B cell (primary cell): ENCODE data around the gene QSOX1. TPM values are rescaled to one million over a fixed set of nuclear protein-coding genes. Genes with fewer than 3 reads are reported as not detected.

ENCODE experiments used
- ATAC-seq: fragments of 200-7000 bp; cut with Tn5 transposase; one replicate; pipeline ENCODE4 v1.10.0; 2021; ENCODE audit warnings: low read depth, mild to moderate bottlenecking, moderate number of reproducible peaks, moderate library complexity
- CTCF ChIA-PET: fragments of 350-600 bp; sonication (Branson Sonifier 250); formaldehyde crosslinking; loops from one replicate; lab custom pipeline; 2021; ENCODE audit warnings: antibody characterized with exemption, inconsistent platforms; lab: Charles Lee
- POLR2A ChIA-PET: fragments of 350-600 bp; sonication (Branson Sonifier 250); formaldehyde crosslinking; loops from one replicate; lab custom pipeline; 2021; ENCODE audit warnings: antibody characterized with exemption; lab: Charles Lee
- DNase-seq: peaks from one replicate; pipeline ENCODE4 v3.0.0; 2013
- H2AFZ ChIP-seq: 2 replicates; pipeline ENCODE4 v1.6.1; 2012; ENCODE audit warnings: mild to moderate bottlenecking, low read depth, low read length; ENCODE audit not compliant: insufficient read depth, poor library complexity, severe bottlenecking
- H3K27ac ChIP-seq, 2 donors: 1 replicate in 1 of 2; 2 replicates in 1 of 2; pipeline ENCODE4 v1.5.1; 2012 to 2013; ENCODE audit warnings: low read length in 2 of 2, mild to moderate bottlenecking in 2 of 2, moderate library complexity in 1 of 2
- H3K27me3 ChIP-seq, 4 experiments: fragments of 200-600 bp in 1 of 4; sonication (generic) in 1 of 4; replicated peaks in 1 of 4; 1 replicate in 2 of 4; 2 replicates in 2 of 4; pipeline versions ENCODE4 v1.6.1 to v1.7.0; 2013 to 2016; ENCODE audit warnings: low read length in 3 of 4, mild to moderate bottlenecking in 2 of 4, mixed read lengths in 1 of 4, moderate library complexity in 1 of 4; ENCODE audit not compliant: insufficient read depth in 4 of 4, control insufficient read depth in 3 of 4; ENCODE audit errors: control extremely low read depth in 1 of 4
- H3K36me3 ChIP-seq, 2 experiments: replicated peaks in 1 of 2; 1 replicate in 1 of 2; 2 replicates in 1 of 2; pipeline versions ENCODE4 v1.6.1 to v1.7.1; 2013; ENCODE audit warnings: low read length in 1 of 2; ENCODE audit not compliant: insufficient read depth in 2 of 2, control insufficient read depth in 1 of 2; ENCODE audit errors: control extremely low read depth in 1 of 2, extremely low read depth in 1 of 2
- H3K4me1 ChIP-seq, 2 donors: fragments of 200-600 bp in 1 of 2; sonication (generic) in 1 of 2; 1 replicate in 1 of 2; 2 replicates in 1 of 2; pipeline versions ENCODE4 v1.5.1 to v1.6.1; 2013 to 2017; ENCODE audit warnings: low read length in 2 of 2; ENCODE audit not compliant: control insufficient read depth in 2 of 2, insufficient read depth in 2 of 2
- H3K4me2 ChIP-seq: replicated peaks from 2 replicates; pipeline ENCODE3; 2012; ENCODE audit warnings: mild to moderate bottlenecking, low read depth, low read length; ENCODE audit not compliant: poor library complexity, severe bottlenecking
- H3K4me3 ChIP-seq, 5 experiments: fragments of 200-600 bp in 1 of 5; sonication (generic) in 1 of 5; 1 replicate in 3 of 5; 2 replicates in 2 of 5; pipeline versions ENCODE4 v1.5.1 to v1.7.0; 2011 to 2016; ENCODE audit warnings: low read length in 4 of 5, mild to moderate bottlenecking in 4 of 5, low read depth in 2 of 5, control low read depth in 1 of 5, moderate library complexity in 1 of 5; ENCODE audit not compliant: insufficient read depth in 1 of 5; ENCODE audit errors: control extremely low read depth in 1 of 5, extremely low read depth in 1 of 5
- H3K79me2 ChIP-seq: fragments of 200-600 bp; sonication (generic); one replicate; pipeline ENCODE4 v1.6.0; 2016; ENCODE audit warnings: low read length; ENCODE audit not compliant: control insufficient read depth, insufficient read depth
- H3K9ac ChIP-seq: fragments of 200-600 bp; sonication (generic); 2 replicates; pipeline ENCODE4 v1.6.1; 2017; ENCODE audit warnings: mild to moderate bottlenecking, low read length, moderate library complexity
- H3K9me3 ChIP-seq, 3 donors: one replicate each; pipeline versions ENCODE4 v1.6.1 to v1.7.1; 2013; ENCODE audit warnings: low read length in 2 of 3; ENCODE audit not compliant: control insufficient read depth in 2 of 3, insufficient read depth in 1 of 3; ENCODE audit errors: control extremely low read depth in 1 of 3
- H4K20me1 ChIP-seq: 2 replicates; pipeline ENCODE4 v1.6.0; 2012; ENCODE audit warnings: mild to moderate bottlenecking, low read length; ENCODE audit not compliant: insufficient read depth, control insufficient read depth, poor library complexity, severe bottlenecking
- H3K27ac Mint-ChIP-seq: one replicate; pipeline ENCODE4 v1.8.0; 2021; ENCODE audit warnings: mixed read lengths
- H3K27me3 Mint-ChIP-seq: one replicate; pipeline ENCODE4 v1.8.0; 2021; ENCODE audit warnings: mixed read lengths
- H3K4me1 Mint-ChIP-seq: one replicate; pipeline ENCODE4 v1.8.0; 2021; ENCODE audit warnings: mixed read lengths
- H3K4me3 Mint-ChIP-seq: one replicate; pipeline ENCODE4 v1.8.0; 2021; ENCODE audit warnings: mixed read lengths
- H3K9me3 Mint-ChIP-seq: one replicate; pipeline ENCODE4 v1.8.0; 2022; ENCODE audit warnings: mixed read lengths; ENCODE audit not compliant: insufficient read depth
- EZH2 ChIP-seq: IDR thresholded peaks from 2 replicates; pipeline ENCODE4 v1.6.1; 2012; ENCODE audit warnings: borderline replicate concordance, low read depth, mild to moderate bottlenecking, moderate library complexity, low read length; ENCODE audit not compliant: insufficient read depth, poor library complexity, severe bottlenecking
- WGBS: methylation state at CpG from one replicate; pipeline ENCODE4 v1.1.5; 2013; ENCODE audit warnings: missing lambda C conversion rate; ENCODE audit not compliant: insufficient coverage; 5-methylcytosine and 5-hydroxymethylcytosine counted together
- intact Hi-C: fragments of 100-400 bp; cut with micrococcal nuclease; formaldehyde crosslinking; loops from one replicate; pipeline ENCODE4 v1.10.0; 2022
- polyA plus RNA-seq: library from polyadenylated mRNA; depleted of rRNA; stranded (reverse); fragments of >200 nt; gene quantifications from 2 replicates; pipeline ENCODE4 v1.2.3, GENCODE V29; 2012
- total RNA-seq, 2 donors: library from RNA; stranded (reverse); fragments of 120-200 nt in 1 of 2; gene quantifications; 1 replicate in 1 of 2; 2 replicates in 1 of 2; pipeline versions ENCODE4 v1.2.3 to v1.2.4, GENCODE V29; 2013 to 2022
- TF ChIP-seq, protein P1 (sequence below): fragments of 200-600 bp; IDR thresholded peaks from one replicate; pipeline ENCODE4 v1.8.0; 2022; ENCODE audit warnings: antibody characterized with exemption, mild to moderate bottlenecking

QSOX1 gene
- total and polyA plus RNA-seq, 2 donors (not counting 1 experiment from before 2014, with no cell fraction given): 11.4 to 20.6 TPM

DNA sequence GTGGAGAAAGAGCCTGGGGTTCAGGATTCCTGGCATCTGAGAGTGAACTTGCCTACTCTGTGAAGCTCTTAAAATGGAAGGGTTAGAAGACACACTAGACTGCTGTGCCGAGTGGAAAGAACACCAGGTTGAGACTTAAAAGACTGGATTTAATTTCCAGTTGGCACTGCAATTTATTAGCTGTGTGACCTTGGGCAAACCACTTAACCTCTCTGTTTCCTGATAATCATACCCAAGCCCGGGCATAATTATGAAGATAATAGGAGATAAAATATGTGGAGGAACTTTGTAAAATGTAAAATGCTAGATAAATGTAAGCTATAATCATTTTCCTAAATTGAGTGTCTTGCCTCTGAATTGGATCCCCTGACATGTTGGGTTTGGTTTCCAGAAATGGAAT lies 70.7 kb downstream of the QSOX1 start:
- H3K4me3 ChIP-seq: no peak overlapping the region
- no peaks in the 10 kb centered on the region for H3K9me3 Mint-ChIP-seq
- no peaks in the 10 kb centered on the region for H3K36me3 ChIP-seq
- TF ChIP-seq, protein P1, sequence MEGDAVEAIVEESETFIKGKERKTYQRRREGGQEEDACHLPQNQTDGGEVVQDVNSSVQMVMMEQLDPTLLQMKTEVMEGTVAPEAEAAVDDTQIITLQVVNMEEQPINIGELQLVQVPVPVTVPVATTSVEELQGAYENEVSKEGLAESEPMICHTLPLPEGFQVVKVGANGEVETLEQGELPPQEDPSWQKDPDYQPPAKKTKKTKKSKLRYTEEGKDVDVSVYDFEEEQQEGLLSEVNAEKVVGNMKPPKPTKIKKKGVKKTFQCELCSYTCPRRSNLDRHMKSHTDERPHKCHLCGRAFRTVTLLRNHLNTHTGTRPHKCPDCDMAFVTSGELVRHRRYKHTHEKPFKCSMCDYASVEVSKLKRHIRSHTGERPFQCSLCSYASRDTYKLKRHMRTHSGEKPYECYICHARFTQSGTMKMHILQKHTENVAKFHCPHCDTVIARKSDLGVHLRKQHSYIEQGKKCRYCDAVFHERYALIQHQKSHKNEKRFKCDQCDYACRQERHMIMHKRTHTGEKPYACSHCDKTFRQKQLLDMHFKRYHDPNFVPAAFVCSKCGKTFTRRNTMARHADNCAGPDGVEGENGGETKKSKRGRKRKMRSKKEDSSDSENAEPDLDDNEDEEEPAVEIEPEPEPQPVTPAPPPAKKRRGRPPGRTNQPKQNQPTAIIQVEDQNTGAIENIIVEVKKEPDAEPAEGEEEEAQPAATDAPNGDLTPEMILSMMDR: no peak
- no peak for TF ChIP-seq EZH2
- H3K4me2 ChIP-seq: no peak overlapping the region
- H3K27me3 Mint-ChIP-seq: peaks cover 59% of the 10 kb centered on the region
- peaks cover 0 to 17% (median 0%) of the 10 kb centered on the region in 3 donors for H3K9me3 ChIP-seq
- ChIA-PET CTCF (interaction anchor here (1.2 kb wide), 1 partner anchor 357 kb away, joined by 3 read pairs; no protein-coding TSS in a partner anchor), POLR2A (no interaction called here)
- H3K27me3 ChIP-seq: peaks cover 0 to 55% (median 26%) of the 10 kb centered on the region in 4 experiments
- no peak for DNase-seq
- H4K20me1 ChIP-seq: no peaks in the 10 kb centered on the region
- no peak for ATAC-seq
- H3K4me1 ChIP-seq: peaks cover 12 to 18% of the 10 kb centered on the region in 2 donors
- no peak overlapping the region for H3K27ac ChIP-seq
- no peak overlapping the region for H3K27ac Mint-ChIP-seq
- H3K9ac ChIP-seq: no peak overlapping the region
- intact Hi-C loops: no loop called here
- no peaks in the 10 kb centered on the region for H3K79me2 ChIP-seq
- no peak overlapping the region for H2AFZ ChIP-seq
- 100% methylated on average over 1 of the region's 2 CpGs for WGBS
- no peak overlapping the region for H3K4me3 Mint-ChIP-seq
- peaks cover 6% of the 10 kb centered on the region for H3K4me1 Mint-ChIP-seq

- ATAC-seq: no peak
- H3K9me3 Mint-ChIP-seq: no peaks in the 10 kb centered on the region
- Histone ChIP-seq H2AFZ (no peak overlapping the region), H4K20me1 (no peaks in the 10 kb centered on the region), H3K4me2 (no peak overlapping the region), H3K9ac (no peak overlapping the region), H3K27ac (no peak overlapping the region), H3K4me3 (no peak overlapping the region), H3K9me3 (peaks cover 0 to 34% (median 0%) of the 10 kb centered on the region in 3 donors), H3K79me2 (no peaks in the 10 kb centered on the region), H3K36me3 (no peaks in the 10 kb centered on the region), H3K4me1 (peaks cover 32 to 40% of the 10 kb centered on the region in 2 donors), H3K27me3 (peaks cover 0 to 80% (median 45%) of the 10 kb centered on the region in 4 experiments)
- H3K4me3 Mint-ChIP-seq: peak overlapping the region; percentile 69
- 31% methylated on average over 7 of the region's 17 CpGs for WGBS
- TF ChIP-seq, protein P1: no peak
- TF ChIP-seq EZH2: no peak
- POLR2A ChIA-PET: no interaction called here
- intact Hi-C loops: loop anchor here (1.0 kb wide), 1 partner anchor 72 kb away; no protein-coding TSS in a partner anchor
- peaks cover 17% of the 10 kb centered on the region for H3K4me1 Mint-ChIP-seq
- H3K27me3 Mint-ChIP-seq: peaks cover 62% of the 10 kb centered on the region
- DNase-seq: no peak
- H3K27ac Mint-ChIP-seq: no peak overlapping the region
- CTCF ChIA-PET: no interaction called here
Measured at GRCh38 chr1:180227861-180228647, 73.4 kb downstream of the QSOX1 start.
